IPS DF 4.7 (cell line): ENCODE data around the gene RNF157.
"Not testable (repeated sequence)": the region's sequence is repeated elsewhere in the genome, so short reads cannot be mapped to it uniquely, and the experiment has no call there.

Experiments used
- DNase-seq: peaks from one replicate; pipeline ENCODE4 v3.0.0-alpha.2; 2013; ENCODE audit warnings: low spot score; ENCODE audit errors: extremely low read depth

The RNF157 gene

GRCh38 chr17:76234354-76234679 is 6.0 kb downstream of the RNF157 start:
- no peak for DNase-seq

GRCh38 chr17:76233588-76234353 is 6.5 kb downstream of the RNF157 start:
- no peak for DNase-seq

- no peak for DNase-seq
Observed at GRCh38 chr17:76232342-76232741, 8.0 kb downstream of the RNF157 start.

- DNase-seq = not testable (repeated sequence)
Observed at GRCh38 chr17:76226749-76227148, 13.5 kb downstream of the RNF157 start.

GRCh38 chr17:76225373-76226086 is 14.8 kb downstream of the RNF157 start:
- DNase-seq = not testable (repeated sequence)

- DNase-seq = no peak
Observed at GRCh38 chr17:76223802-76224201, 16.5 kb downstream of the RNF157 start.

GRCh38 chr17:76219670-76220383 is 20.5 kb downstream of the RNF157 start:
- DNase-seq = no peak

GRCh38 chr17:76217081-76217480 is 23.2 kb downstream of the RNF157 start:
- no peak for DNase-seq

GRCh38 chr17:76213491-76213890 is 26.8 kb downstream of the RNF157 start:
- no peak for DNase-seq

GRCh38 chr17:76208120-76208519 is 32.2 kb downstream of the RNF157 start:
- no peak for DNase-seq

GRCh38 chr17:76207275-76208059 is 32.8 kb downstream of the RNF157 start:
- no peak for DNase-seq

- DNase-seq = not testable (repeated sequence)
Observed at GRCh38 chr17:76205542-76206144, 34.6 kb downstream of the RNF157 start.

- DNase-seq = no peak
Observed at GRCh38 chr17:76204277-76204676, 36.0 kb downstream of the RNF157 start.

- no peak for DNase-seq
Observed at GRCh38 chr17:76200354-76200753, 39.9 kb downstream of the RNF157 start.

GRCh38 chr17:76199469-76199868 is 40.8 kb downstream of the RNF157 start:
- no peak for DNase-seq

GRCh38 chr17:76198702-76199101 is 41.6 kb downstream of the RNF157 start:
- DNase-seq = no peak

GRCh38 chr17:76197911-76198310 is 42.4 kb downstream of the RNF157 start:
- no peak for DNase-seq

- no peak for DNase-seq
Observed at GRCh38 chr17:76196675-76197074, 43.6 kb downstream of the RNF157 start.

GRCh38 chr17:76195281-76196096 is 44.8 kb downstream of the RNF157 start:
- no peak for DNase-seq

GRCh38 chr17:76193591-76193990 is 46.7 kb downstream of the RNF157 start:
- DNase-seq = no peak
